Osteoblast (primary cell): Measurements from ENCODE around the gene ATG9B. TPM values are rescaled to one million over a fixed set of nuclear protein-coding genes. Genes with fewer than 3 reads are reported as not detected.
"Not testable (repeated sequence)": the region's sequence is repeated elsewhere in the genome, so short reads cannot be mapped to it uniquely, and the experiment has no call there.

Experiments used
- DNase-seq: peaks from one replicate; pipeline ENCODE4 v3.0.0; 2011; ENCODE audit warnings: low spot score, mixed read lengths; ENCODE audit not compliant: insufficient read length; ENCODE audit errors: missing footprints
- H2AFZ ChIP-seq: 2 replicates; pipeline ENCODE4 v1.6.0; 2011; ENCODE audit warnings: mild to moderate bottlenecking, low read length
- H3K27ac ChIP-seq: 2 replicates; pipeline ENCODE4 v1.5.1; 2011; ENCODE audit warnings: mild to moderate bottlenecking, low read depth, low read length, moderate library complexity
- H3K27me3 ChIP-seq: 2 replicates; pipeline ENCODE4 v1.6.0; 2012; ENCODE audit warnings: mild to moderate bottlenecking, control low read depth, inconsistent platforms, low read length, moderate library complexity; ENCODE audit not compliant: insufficient read depth
- H3K36me3 ChIP-seq: 2 replicates; pipeline ENCODE4 v1.5.1; 2011; ENCODE audit warnings: mild to moderate bottlenecking, low read length, control low read depth, moderate library complexity; ENCODE audit not compliant: insufficient read depth
- H3K4me1 ChIP-seq: 2 replicates; pipeline ENCODE4 v1.5.1; 2011; ENCODE audit warnings: mild to moderate bottlenecking, low read length, control low read depth, moderate library complexity; ENCODE audit not compliant: insufficient read depth
- H3K4me2 ChIP-seq: 2 replicates; pipeline ENCODE4 v1.6.0; 2011; ENCODE audit warnings: mild to moderate bottlenecking, low read length; ENCODE audit not compliant: insufficient read depth
- H3K4me3 ChIP-seq: fragments of 200-600 bp; sonication (generic); 3 replicates; pipeline ENCODE4 v1.5.1; 2012; ENCODE audit warnings: mild to moderate bottlenecking, low read length, inconsistent platforms; ENCODE audit not compliant: insufficient read depth
- H3K79me2 ChIP-seq: 2 replicates; pipeline ENCODE4 v1.6.0; 2012; ENCODE audit warnings: mild to moderate bottlenecking, low read length, control low read depth, inconsistent platforms; ENCODE audit not compliant: insufficient read depth
- H3K9me3 ChIP-seq: 2 replicates; pipeline ENCODE4 v1.5.1; 2011; ENCODE audit warnings: low read depth, low read length, control low read depth
- H4K20me1 ChIP-seq: 2 replicates; pipeline ENCODE4 v1.6.0; 2012; ENCODE audit warnings: mild to moderate bottlenecking, low read length, control low read depth; ENCODE audit not compliant: insufficient read depth
- CTCF ChIP-seq: IDR thresholded peaks from 2 replicates; pipeline ENCODE4 v1.5.1; 2011; ENCODE audit warnings: mild to moderate bottlenecking, low read depth, low read length, moderate library complexity; ENCODE audit errors: extremely low read depth
- total RNA-seq: library from RNA; depleted of rRNA; stranded (reverse); fragments of >200 nt; gene quantifications from 2 replicates; pipeline ENCODE4 v1.2.3, GENCODE V29; 2012

ATG9B gene
- total RNA-seq, 1 donor: not detected

- no peak overlapping the region for H3K4me3 ChIP-seq
- no peaks in the 10 kb centered on the region for H3K27me3 ChIP-seq
- DNase-seq: peak; percentile 97
- H2AFZ ChIP-seq: no peak overlapping the region
- H4K20me1 ChIP-seq: peaks cover 6% of the 10 kb centered on the region
- H3K9me3 ChIP-seq: no peaks in the 10 kb centered on the region
- no peaks in the 10 kb centered on the region for H3K36me3 ChIP-seq
- no peak overlapping the region for H3K4me2 ChIP-seq
- no peak overlapping the region for H3K27ac ChIP-seq
- no peaks in the 10 kb centered on the region for H3K79me2 ChIP-seq
- no peak for TF ChIP-seq CTCF
- peaks cover 12% of the 10 kb centered on the region for H3K4me1 ChIP-seq
Observed at GRCh38 chr7:151046603-151047573, 22.6 kb upstream of the ATG9B start.

- Histone ChIP-seq H3K4me1 (peaks cover 12% of the 10 kb centered on the region), H3K79me2 (no peaks in the 10 kb centered on the region), H3K27me3 (no peaks in the 10 kb centered on the region), H4K20me1 (peaks cover 6% of the 10 kb centered on the region), H3K4me2 (no peak overlapping the region), H3K27ac (no peak overlapping the region), H2AFZ (no peak overlapping the region), H3K9me3 (no peaks in the 10 kb centered on the region), H3K36me3 (no peaks in the 10 kb centered on the region), H3K4me3 (no peak overlapping the region)
- no peak for TF ChIP-seq CTCF
- DNase-seq: no peak
Observed at GRCh38 chr7:151045967-151046366, 21.7 kb upstream of the ATG9B start.

- H4K20me1 ChIP-seq: peaks cover 6% of the 10 kb centered on the region
- no peaks in the 10 kb centered on the region for H3K27me3 ChIP-seq
- DNase-seq: peak; percentile 78
- H3K36me3 ChIP-seq: no peaks in the 10 kb centered on the region
- no peak for TF ChIP-seq CTCF
- no peak overlapping the region for H2AFZ ChIP-seq
- no peak overlapping the region for H3K4me3 ChIP-seq
- H3K4me2 ChIP-seq: no peak overlapping the region
- no peaks in the 10 kb centered on the region for H3K9me3 ChIP-seq
- no peaks in the 10 kb centered on the region for H3K79me2 ChIP-seq
- H3K27ac ChIP-seq: no peak overlapping the region
- peaks cover 12% of the 10 kb centered on the region for H3K4me1 ChIP-seq
Observed at GRCh38 chr7:151045262-151045661, 21.0 kb upstream of the ATG9B start.

- peak; percentile 76 for DNase-seq
- no peak overlapping the region for H2AFZ ChIP-seq
- H3K79me2 ChIP-seq: no peaks in the 10 kb centered on the region
- no peaks in the 10 kb centered on the region for H3K9me3 ChIP-seq
- H3K4me1 ChIP-seq: peaks cover 23% of the 10 kb centered on the region
- H3K36me3 ChIP-seq: no peaks in the 10 kb centered on the region
- no peak overlapping the region for H3K4me2 ChIP-seq
- no peak overlapping the region for H3K4me3 ChIP-seq
- H4K20me1 ChIP-seq: peaks cover 6% of the 10 kb centered on the region
- no peak for TF ChIP-seq CTCF
- H3K27ac ChIP-seq: no peak overlapping the region
- H3K27me3 ChIP-seq: no peaks in the 10 kb centered on the region
Observed at GRCh38 chr7:151043959-151044358, 19.7 kb upstream of the ATG9B start.

GRCh38 chr7:151043449-151043848 lies 19.2 kb upstream of the ATG9B start:
- not testable (repeated sequence) for H3K4me3 ChIP-seq, H4K20me1 ChIP-seq, H3K79me2 ChIP-seq, H3K36me3 ChIP-seq, H3K27ac ChIP-seq, H3K9me3 ChIP-seq, DNase-seq, H3K27me3 ChIP-seq, H2AFZ ChIP-seq, H3K4me2 ChIP-seq
- H3K4me1 ChIP-seq: peaks cover 28% of the 10 kb centered on the region
